ENCODE data around the gene ZBTB46.

Gene ZBTB46

DNA sequence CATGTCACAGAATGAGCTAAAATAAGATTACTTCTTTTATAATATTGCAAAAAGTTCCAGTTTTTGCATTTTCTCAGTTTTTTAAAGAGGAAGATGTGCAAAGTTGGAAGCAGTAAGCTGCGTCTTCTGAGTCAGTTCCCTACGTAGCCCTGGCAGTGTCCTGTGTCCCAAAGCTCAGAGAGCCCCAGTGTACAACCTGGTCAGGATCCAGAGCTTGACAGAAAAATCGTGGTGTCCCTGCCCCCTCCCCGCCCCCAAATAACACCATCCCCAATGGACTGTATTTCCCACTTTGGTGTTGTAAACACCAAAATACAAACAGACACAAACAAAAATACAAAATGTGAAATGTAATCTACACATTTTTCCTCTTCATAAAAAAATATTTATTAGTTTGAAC is 86.9 kb downstream of the ZBTB46 start:
- no peak for DNase-seq

GRCh38 chr20:63743210-63743970 is 87.7 kb downstream of the ZBTB46 start:
- DNase-seq: no peak

DNA sequence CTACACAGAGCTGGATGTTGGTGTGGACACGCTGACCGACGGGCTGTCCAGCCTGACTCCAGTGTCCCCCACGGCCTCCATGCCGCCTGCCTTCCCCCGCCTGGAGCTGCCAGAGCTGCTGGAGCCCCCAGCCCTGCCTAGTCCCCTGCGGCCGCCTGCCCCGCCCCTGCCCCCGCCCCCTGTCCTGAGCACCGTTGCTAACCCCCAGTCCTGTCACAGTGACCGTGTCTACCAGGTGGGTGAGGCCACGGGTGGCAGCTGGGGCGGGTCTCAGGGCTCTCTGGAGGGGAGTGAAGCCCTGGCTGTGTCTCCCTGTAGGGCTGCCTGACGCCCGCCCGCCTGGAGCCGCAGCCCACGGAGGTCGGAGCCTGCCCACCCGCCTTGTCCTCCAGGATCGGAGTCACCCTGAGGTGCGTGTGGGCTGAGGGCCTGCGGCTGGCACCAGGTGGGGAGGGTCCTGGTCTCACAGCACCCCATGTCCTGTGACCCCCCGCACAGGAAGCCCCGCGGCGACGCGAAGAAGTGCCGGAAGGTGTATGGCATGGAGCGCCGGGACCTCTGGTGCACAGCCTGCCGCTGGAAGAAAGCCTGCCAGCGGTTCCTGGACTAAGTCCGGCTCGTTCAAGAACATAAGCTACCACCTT is 88.6 kb downstream of the ZBTB46 start:
- no peak for DNase-seq

GRCh38 chr20:63741676-63742380 is 89.2 kb downstream of the ZBTB46 start:
- DNase-seq: no peak

GRCh38 chr20:63741354-63741675 is 89.7 kb downstream of the ZBTB46 start:
- no peak for DNase-seq

DNA sequence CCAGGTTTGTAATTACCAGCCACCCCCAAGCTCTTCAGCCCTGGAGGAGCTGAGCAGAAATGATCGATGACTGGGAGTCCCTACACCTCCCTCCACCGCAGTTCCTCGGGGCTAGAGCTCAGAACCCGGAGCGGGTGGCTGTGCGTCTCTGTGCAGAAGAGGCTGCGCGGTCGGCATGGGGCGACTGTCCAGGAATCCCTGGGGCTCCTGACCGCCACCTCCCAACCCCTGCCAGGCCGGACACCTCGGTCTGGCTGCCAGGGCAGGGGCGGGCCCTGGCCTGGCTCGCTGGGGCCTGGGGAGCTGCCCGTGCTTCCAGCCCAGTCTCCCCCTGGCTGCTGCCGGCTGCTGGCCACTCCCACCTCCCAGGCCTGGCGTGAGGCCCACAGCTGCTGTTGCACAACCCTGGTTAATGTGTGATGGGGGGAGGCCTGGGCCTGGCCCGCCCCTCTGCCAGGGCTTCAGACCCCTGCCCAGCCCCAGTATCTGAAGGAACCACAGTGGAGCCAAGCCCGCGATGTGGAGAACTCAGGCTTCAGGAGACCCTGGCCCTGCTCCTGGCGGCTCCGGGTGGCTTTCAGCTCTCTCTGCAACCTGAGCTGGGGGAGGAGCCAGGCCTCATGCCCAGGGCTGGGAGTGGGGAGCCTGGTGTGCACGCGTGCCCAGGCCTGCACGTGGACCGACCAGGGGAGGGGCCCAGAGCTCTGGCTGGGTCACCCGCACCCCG is 90.3 kb downstream of the ZBTB46 start:
- no peak for DNase-seq

GRCh38 chr20:63740070-63740626 is 90.9 kb downstream of the ZBTB46 start:
- DNase-seq: no peak

DNA sequence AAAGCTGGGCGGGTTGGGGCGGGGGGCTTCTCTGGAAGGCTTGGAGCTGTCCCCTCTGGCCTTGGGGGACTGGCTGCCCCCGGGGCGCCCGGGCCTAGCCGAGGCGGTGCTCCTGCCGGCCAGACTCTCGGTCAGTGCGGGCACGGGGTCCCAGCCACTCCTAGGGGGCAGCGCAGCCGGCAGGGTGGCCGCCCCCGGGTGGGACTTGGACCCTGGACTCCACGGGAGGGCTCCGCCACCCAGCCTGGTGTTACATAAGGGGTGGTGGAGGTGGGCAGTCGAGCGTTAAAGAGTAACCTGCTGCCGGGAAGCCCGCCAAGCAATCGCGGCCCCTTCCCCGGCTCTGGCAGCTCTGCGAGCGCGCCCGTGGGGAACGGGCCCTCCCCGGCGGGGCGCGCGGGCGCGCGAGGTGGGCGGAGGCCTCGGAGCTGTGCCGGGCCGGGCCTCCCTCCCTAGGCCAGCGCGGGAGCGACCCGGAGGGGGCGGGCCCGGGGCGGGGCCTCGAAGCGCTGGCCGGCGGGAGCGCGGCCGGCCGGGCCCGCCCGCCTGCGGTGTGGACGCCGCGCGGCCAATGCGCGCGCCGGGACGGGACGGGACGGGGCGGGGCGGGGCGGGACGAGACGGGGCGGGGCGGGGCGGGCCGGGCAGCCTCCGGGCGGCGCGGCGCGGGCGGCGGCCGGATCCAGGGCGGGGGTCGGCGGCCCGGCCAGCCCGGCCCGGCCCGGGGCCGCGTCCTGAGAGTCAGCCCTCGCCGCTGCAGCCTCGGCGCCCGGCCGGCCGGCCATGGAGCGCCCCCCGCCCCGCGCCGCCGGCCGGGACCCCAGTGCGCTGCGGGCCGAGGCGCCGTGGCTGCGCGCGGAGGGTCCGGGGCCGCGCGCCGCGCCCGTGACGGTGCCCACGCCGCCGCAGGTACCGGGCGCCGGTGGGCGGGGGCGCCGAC is 91.7 kb downstream of the ZBTB46 start, which contains the start of gene SLC2A4RG:
Gene SLC2A4RG (plus strand): TSS at position 647 of the 940 bp plus-strand sequence. CDS start 137 bp downstream, at position 784.
- no peak for DNase-seq

GRCh38 chr20:63738687-63739129 is 92.4 kb downstream of the ZBTB46 start:
- no peak for DNase-seq

- DNase-seq: no peak
These were observed 92.9 kb downstream of the ZBTB46 start for GRCh38 chr20:63737945-63738686.

DNA sequence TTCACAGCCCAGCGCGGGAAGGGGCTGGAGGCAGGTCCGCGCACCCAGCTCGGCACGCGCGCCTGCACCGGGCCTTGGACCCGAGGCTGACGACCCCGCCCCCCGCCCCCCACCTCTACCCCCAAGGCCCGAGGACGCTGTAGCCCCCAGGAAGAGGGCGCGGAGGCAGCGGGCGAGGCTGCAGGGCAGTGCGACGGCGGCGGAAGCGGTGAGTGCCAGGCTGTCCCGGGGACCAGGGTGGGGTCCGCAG is 93.4 kb downstream of the ZBTB46 start:
- no peak for DNase-seq

DNA sequence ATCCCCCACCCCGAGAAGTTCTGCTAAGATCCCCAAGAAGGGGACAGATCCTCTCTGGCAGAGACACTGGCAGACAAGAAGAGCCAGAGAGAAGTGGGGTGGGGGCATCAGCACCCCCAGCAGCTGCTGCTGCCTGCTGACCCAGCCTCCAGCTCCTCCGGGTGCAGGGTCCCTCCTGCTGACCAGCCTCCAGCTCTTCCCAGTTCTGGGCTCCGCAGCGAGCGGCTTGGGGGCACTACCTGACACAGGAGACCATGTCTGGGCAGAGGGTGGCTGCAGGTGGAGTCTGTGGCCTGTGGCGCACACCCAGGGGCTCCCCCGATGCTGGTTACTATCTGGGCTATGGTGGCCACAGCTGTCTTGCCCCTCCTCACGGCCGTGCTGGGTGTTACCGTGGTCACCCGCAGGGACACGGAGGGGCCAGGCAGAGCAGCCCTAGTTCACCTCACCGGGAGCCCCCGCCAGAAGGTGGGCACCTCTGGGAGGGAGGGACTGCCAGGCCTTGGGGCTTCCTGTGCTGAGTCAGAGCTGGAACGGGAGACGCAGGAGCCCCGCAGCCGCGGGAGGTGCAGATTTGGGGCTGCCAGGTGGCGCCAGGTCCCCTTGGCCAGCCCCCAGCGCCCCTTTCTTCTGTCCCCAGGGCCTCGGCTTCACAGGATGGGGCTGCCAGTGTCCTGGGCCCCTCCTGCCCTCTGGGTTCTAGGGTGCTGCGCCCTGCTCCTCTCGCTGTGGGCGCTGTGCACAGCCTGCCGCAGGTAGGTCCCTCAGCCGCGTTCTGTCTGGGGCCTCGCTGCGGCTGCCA is 94.0 kb downstream of the ZBTB46 start:
- no peak for DNase-seq

DNA sequence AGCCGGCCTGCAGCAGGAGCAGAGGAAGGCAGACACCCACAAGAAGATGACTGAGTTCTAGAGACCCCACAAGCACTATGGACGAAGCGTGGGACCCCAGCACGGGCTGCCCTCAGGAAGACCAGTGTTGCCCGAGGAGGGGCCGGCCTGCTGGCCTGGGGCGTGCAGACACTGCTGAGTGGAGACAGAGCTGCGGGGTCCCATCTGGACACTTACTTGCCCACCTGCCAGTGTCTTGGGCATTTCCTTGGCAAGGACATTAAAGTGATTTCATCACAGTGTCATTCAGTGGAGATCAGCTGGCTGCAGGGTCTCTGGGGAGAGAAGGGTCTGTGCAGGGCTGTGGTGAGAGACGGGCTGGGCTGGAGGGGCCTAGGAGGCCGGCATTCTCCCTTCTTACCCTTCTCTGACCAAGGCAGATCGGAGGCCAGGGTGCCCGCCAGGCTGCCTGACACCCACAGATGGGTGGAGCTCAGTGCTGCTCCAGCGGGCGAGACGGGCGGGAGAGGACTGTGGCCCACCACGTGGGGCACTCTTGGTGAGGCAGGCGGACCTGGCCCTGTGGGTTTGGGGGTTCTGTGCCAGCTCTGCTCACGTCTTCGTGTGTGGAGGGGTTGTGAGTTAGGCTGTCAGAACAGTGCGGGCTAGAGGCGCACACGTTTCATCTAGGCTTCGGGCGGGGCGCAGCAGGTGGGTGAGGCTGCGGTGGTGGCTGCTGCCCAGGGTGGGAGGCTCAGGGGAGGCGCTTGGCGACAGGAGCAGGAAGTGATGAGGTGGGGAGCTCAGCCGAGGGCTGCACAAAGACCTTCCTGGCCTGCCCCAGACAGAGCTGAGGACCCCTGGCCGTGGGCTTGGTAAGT is 95.0 kb downstream of the ZBTB46 start, which contains the start of gene LIME1:
Gene LIME1 (plus strand): TSS at position 806 of the 860 bp plus-strand sequence. CDS start 886 bp downstream, outside the sequence.
- DNase-seq: no peak

GRCh38 chr20:63734946-63735858 is 95.9 kb downstream of the ZBTB46 start:
- DNase-seq: no peak

DNA sequence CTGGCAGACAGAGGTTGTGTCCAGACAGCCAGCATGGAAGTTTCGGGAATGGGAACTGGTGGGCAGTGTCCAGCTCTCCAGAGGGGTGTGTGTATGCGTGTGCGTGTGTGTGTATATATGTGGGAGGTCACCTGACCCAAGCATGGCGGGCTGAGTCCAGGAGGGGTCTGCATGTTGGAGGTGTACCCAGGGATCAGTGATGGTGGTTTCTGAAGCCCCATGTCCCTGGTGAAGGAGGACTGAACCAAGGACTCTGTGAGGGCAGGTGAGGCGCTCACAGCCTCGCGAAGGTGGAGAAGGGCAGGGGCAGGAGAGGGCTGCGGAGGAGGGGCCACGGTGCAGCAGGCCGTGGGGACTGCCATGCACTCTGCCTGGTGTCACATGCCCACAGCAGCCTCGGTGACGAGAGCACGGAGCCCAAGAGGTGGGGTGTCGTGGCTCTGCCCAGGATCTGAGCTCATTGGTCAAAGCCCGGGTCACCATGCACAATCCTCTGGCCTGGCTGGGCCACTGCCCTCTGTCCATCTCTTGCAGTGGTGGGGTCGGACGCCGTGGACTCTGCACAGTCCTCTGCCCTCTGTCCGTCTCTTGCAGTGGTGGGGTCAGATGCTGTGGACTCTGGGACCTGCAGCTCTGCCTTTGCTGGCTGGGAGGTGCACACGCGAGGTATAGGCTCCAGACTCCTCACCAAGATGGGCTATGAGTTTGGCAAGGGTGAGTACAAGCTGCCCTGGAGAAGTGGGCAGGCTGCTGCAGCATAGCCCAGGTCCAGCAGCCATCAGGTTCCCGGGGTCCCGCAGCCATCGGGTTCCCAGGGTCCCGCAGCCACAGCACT is 96.7 kb downstream of the ZBTB46 start:
- no peak for DNase-seq

DNA sequence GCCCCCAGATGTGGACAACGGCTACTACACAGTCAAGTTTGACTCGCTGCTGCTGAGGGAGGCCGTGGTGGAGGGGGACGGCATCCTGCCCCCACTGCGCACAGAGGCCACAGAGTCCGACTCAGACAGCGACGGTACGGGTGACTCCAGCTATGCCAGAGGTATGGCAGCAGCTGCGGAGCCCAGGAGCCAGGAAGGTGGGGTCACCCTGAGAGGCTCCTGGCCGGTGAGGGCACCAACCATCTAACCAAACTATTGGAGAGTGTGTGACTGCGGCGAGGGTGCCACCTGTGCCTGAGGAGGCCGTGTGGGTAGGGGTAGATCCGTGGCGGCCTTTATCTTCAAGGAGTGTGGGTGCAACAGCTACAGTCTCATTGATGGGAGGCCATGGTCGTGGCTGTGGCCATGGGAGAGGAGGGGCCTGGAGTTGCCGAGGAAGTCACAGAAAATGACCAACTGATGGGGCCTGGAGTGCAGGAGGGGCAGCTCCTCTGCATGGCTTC is 97.4 kb downstream of the ZBTB46 start:
- no peak for DNase-seq

- DNase-seq: no peak
These were observed 97.9 kb downstream of the ZBTB46 start for GRCh38 chr20:63733117-63733516.

Data from cortex of kidney (tissue), 1 donor.